ENCODE results near the gene PTPRD.

Gene PTPRD

DNA sequence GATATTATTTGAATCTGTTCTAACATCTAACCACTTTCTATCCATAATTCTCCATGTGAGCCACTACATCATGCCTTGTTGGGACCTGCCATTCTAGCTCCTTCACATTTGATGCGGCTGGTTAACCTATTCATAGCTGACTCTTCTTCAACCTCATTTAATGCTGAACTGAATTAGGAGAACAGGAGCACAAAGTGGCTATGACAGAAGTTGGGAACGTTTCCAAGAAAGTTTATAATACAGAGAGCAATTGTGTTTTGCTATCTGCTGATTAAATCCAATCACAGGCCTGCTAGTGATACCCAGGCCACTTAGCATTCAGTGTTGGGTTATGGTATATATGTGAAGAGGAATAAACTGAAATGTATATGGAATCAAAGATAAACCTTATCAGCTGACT is 440.3 kb downstream of the PTPRD start:
- DNase-seq (ENCODE audit: low spot score): no peak

DNA sequence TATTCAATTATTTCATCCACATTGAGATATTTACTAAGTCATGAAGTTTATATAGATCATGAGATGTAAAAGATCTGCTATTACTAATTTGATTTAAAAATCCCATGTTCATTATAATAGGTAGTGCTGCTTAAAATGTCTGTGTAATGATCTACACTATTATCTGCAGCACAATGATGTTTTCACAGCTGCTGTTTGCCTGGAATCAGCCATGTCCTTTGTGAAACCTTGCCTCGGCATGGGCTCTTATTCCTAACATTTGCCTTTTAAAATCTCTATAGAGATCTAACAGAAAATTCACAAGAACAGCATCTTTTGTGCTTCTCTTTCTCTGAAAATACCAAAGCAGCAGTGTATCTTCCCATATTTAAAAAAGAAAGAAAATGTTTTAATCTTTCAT is 444.6 kb downstream of the PTPRD start:
- no peak for DNase-seq (ENCODE audit: low spot score)

DNA sequence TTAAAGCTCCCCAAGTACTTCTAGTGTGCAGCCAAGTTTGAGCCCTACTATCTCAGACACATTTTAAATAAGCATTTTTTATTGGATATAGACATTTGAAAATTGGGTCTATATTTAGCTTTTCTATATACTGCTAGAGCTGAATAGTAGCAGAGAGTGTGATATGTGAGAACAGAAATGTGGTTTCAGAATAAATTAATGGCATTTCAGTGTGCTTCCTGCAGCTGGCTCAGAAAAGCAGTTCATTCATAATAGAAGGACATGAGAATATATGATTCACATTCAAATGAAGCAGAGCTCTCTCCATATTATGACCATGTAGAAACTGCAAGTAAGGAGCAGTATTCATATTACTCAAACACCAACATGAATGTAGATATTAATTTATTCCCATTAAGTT is 464.0 kb downstream of the PTPRD start:
- DNase-seq (ENCODE audit: low spot score): no peak

DNA sequence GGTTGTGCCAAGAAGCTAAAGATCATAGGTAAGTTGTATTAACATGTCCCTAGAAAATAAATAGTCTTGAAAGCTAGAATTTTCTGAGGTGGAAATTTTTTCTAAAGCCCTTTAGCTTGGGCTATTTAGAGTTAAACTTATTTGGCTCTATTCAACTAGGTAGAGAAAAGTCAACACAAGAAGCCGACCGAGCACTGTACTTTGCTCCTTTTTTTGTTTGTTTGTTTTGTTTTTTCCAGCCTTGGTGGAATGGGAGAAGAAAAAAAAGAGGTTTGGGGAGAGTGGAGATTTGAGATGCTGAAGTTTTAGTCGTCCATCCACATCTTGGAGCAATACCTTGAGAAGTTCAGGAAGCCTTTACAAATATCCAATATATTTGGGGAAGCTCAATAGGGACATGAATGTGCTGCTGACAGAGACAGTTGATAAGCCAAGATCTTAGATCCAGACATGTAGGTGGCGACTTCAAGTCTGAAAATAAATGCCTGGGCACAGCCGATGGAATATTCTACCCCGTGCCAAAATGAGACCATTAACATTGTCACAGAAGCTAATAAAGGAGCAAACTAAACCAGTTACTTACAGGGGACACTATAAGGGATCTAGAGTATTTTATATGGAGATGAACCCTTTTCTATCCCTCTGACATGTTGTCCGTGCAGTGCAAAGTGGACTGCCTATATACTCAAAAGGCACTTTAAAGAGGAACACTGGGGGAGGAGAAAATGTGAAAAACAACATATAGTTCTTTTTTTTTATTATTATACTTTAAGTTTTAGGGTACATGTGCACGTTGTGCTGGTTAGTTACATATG is 466.1 kb downstream of the PTPRD start:
- DNase-seq (ENCODE audit: low spot score): no peak

DNA sequence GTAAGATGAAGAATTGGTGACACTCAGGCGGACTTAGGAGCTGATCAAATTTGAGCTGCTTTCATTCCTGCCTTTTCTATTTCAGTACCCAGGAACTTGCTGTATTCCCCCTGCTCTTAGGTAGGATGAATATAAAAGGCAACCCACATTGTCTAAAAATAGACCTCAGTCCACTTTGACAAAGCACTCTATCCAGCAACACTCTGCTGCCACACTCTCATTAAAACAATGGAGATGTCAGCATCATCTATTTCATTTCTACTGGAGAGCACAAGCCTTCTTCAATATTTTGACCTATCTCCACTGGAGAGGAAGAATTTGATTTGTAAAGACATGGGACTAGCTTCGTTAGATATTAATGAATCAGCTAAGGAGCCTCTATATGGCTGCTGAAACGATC is 468.4 kb downstream of the PTPRD start:
- DNase-seq (ENCODE audit: low spot score): no peak

DNA sequence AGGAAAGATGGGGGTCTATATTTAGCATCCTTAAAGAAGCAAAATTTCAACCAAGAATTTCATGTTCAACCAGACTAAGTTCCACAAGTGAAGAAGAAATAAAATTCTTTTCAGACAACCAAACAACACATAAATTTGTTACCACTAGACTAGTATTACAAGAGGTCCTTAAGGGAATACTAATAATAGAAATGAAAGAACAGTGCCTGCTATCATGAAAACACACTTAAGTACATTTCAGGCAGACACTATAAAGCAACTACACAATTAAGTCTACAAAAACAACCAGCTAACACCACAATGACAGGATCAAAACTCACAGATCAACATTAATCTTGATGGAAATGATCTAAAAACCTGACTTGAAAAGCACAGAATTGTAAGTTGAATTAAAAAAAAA is 477.2 kb downstream of the PTPRD start:
- no peak for DNase-seq (ENCODE audit: low spot score)

DNA sequence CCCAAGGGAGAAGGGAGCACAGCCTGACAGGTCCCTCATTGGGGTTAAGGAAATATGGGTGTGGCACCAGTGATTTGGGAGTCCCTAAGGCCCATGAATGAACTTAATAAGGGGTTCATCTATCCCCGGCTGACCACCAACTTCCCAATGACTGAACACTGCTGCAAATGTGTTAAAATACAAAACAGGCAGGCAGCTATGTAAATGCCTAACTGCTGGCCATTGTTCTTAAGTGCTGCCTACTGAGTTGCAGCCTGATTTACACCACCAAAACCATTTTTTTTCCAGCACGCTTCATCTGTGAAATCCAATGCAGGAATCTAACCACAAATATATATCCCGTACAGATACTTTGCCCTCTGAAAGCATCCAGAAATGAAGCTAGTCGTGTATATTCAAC is 478.5 kb downstream of the PTPRD start:
- DNase-seq (ENCODE audit: low spot score): no peak

DNA sequence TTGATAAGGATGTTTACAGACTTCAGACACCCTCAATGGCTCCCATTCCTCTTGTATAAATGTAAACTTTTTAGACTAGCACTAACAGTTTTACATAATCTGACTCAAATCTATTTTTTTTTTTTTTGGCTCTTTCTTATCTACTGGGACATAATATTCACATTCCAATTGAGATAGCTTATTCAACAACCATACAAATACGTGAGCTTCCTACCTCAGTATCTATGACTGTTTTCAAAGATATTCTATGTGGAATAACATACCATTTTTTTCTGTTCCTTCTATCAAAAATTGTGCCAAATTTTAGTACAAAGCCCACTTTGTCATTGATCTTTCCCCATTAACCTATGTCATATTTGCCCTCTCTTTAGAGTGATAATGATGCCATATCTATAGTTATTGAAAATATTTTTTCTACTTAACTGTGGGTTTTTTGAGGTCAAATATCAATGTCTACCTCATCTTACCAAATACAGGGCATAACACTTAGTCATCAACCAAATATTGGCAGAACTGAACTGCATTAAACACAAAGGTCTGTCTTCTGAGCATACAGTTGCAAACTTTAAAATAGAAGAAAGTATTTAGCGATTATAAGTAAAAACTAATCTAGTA is 482.6 kb downstream of the PTPRD start:
- DNase-seq (ENCODE audit: low spot score): no peak

DNA sequence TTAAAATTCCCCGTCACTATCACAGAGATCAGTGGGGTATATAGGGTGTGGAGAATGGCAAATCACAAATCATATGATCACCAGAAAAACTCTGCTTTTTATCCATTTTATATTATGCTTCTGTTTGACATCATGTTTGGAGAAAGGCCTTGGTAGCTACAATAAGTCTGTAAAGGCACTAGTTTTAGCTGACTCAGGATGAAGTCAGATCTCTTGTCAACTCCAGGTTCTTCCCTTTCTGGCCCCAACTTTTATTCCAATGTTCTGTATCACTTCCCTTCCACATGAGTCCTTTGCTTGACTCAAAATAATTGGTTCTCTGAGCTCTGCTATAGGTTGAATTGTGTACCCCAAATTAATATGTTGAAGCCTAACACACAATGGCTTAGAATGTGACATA is 484.9 kb downstream of the PTPRD start:
- no peak for DNase-seq (ENCODE audit: low spot score)

DNA sequence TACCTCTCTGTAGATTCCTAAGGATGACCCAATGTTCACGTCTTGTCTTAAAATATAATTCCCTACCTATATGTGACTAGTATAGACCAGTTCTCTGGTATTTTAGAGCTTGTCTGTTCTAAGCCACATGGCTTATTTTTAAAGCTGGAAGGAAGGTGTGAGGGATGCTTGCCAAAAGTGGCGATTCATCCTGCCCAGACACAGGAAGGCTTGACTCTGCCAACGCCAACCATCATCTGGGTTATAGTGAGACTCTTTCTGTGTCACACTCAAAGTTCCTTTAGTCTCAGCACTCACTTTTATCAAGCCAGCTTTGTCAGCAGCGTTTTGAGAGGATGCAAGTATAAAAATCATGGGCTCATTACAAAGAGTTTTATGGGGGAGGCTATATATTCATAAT is 500.0 kb downstream of the PTPRD start:
- no peak for DNase-seq (ENCODE audit: low spot score)

DNA sequence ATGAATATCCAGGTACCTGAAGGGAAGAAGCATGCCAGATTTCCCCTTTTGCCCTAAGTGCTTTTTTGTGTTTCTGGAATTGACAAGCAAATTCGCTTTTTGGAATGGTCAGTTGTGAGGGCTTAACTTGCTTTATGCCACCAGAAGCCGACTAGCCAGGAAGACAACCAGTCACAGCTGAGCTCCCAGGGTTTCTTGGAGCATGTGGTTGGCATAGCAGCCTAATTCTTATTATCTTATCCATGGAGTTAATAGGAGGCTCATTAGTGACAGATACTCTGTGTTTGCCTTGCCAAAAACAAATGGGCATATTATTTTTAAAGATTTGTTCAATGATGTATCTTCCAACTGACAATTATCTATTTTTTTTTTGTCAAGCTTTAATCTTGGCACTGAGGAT is 500.7 kb downstream of the PTPRD start:
- DNase-seq (ENCODE audit: low spot score): no peak

DNA sequence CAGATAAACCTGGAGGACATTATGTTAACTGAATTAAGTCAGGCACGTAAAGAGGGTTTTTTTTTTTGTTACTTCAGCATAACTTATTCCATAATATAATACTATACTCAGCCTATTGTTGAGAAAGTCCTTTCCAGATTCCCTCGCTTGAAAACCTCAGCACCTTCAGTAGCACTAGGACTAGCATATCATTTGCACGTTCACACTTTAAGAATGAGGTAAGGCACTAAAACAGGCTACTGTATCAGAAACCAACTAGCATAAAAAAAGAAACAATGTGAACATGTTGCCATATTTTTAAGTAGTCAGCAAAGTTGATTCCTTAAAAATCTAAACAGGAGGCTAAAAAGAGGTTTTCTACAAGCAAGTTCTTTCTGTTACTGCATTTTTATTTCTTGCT is 504.0 kb downstream of the PTPRD start:
- DNase-seq (ENCODE audit: low spot score): no peak

DNA sequence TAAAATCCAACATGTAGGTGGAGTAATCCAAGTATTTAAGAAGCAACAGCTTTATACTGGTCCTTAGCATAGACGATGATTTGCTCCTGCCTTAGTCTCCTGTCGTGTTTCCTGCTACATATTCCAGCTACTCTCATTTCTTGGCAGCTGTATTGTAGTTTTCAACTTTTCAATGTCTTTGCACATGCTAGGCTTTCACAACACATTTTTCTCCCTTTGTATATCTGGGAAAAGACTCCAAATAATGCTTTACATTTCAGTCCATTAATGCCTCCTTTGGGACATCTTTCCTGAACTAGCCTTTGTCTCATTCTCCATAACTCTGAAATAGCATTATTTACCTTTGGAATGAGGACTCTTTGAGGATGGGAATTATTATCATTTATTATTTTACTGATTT is 508.0 kb downstream of the PTPRD start:
- no peak for DNase-seq (ENCODE audit: low spot score)

DNA sequence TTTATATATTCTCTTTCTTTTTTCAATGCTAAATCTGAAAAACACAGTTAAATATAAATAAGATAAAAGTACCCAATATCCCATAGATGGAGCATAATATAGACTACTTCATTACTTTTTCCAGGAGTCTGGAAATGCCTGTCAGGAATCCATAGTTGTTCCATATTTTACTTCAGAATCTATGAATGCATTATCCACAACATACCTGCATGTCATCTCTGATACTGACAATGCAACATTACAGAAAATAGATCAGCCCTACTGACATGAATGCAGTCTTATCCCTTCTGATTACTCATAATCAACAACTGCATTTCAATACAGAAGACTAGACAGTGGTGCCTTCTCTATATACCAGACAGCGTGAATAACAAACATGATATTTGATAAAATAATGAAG is 517.6 kb downstream of the PTPRD start:
- no peak for DNase-seq (ENCODE audit: low spot score)

DNA sequence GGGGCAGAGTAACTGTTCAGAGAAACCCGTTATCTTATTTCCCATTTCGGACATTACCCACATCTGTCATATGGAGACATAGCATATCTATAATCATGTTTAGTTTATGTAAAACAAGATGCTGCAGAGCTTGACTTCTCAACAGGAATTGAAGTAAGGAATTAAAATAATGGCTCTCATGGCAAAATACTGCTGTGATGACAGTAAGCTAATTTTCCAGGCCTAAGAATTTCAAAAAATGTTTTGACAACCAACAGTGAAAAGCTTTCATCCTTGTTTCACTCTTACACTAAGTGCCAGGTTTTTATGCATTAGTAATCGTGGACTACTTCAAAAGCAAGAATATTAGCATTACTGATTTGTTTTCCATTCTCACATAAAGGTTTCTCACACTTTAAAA is 518.2 kb downstream of the PTPRD start:
- no peak for DNase-seq (ENCODE audit: low spot score)

DNA sequence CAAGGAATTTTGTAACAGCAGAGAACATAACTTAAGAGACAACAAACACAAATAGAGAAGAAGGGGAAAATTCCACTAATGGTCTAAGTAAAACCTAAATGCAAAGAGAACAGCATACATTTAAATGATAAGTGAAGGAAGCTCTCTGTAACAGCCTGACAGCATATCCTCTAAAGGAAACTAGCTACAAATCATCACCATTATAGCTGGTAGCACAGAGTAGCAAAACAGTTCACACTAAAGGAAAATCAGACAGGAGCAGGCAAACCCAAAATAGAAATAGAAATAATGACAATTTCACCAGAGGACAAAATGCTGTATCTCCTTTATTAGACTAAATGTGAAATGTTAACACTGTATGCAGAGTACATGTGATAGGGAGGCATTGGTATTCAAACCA is 532.8 kb downstream of the PTPRD start:
- DNase-seq (ENCODE audit: low spot score): no peak

DNA sequence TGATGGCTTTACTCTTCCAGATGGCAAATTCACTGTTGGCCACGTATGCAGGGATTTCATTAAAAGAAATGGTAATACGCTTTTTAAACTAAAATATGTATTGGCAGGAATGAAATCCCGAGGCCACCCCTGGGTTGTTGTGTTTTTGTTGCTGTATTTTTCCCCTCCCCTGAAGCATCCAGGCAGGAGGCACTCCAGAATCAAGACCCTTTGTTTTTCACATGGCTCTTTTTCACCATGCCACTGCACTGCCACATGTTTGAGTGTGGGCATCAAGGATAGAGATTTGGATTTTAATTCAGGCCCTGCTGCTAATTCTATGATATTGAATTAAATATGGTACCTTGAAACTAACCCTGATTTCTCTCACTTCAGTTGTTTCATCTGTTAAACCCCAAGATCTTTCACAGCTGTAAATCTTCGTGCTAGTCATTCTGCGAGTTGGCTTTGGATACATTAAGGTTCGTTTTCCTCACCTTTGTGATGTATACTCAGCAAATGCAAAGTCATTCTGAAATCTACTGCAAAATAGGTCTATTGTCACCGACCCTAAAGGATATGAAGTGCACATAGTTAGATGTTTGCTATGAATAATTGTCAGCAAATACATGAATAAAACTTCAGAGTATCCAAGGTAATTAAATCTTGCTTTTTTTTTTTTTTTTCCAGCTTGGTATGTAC is 533.4 kb downstream of the PTPRD start:
- DNase-seq (ENCODE audit: low spot score): no peak

DNA sequence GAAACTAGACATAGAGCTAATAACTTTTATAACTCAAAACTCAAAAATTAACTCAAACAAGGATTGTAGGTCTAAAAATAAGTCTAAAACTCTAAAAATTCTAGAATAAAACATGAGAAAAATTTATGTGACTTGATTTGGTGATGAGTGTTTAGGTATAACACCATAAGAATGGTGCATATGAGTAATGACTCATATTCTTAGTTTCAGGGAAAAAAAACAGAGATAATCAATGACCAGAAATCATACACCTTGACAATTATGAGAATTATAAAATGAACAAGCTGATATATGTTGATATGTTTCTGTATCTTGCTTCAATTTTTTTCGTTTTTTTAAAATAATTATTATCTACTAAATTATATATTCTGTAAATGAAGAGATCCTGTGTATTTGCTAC is 541.2 kb downstream of the PTPRD start:
- no peak for DNase-seq (ENCODE audit: low spot score)

DNA sequence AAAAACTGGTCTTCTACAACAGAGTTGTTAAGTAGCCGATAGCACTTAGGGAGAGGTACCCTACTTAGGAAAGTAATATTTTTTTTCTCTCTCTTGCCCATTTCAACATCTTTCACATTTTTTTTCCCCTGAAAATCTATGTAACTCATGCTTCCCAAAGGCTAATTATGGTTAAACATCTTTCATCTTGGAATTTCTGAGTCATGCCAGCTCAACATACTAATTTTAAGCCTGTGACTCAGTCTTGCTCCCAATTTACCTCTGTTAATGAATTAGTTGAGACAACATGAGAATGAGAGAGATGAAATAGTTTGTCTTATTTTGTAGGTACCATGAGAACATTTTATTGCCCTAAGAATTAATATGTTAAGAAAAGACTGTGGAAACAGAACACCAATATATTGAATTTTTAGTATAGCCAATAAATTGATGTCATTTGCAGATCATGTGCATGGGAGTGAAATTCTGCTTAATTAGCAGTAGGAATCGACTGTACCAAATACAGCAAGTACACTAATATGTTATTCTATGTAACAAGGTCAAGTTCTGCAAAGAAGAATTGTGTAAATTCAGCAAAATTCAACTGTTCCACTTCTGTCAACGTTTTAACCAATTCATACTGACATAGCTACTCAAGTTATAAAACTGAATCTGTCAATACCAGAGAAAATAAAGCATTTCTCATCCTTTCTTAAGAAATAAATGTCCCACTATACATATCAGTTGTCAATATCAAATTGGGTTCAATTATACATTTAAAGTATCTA is 550.0 kb downstream of the PTPRD start:
- no peak for DNase-seq (ENCODE audit: low spot score)

DNA sequence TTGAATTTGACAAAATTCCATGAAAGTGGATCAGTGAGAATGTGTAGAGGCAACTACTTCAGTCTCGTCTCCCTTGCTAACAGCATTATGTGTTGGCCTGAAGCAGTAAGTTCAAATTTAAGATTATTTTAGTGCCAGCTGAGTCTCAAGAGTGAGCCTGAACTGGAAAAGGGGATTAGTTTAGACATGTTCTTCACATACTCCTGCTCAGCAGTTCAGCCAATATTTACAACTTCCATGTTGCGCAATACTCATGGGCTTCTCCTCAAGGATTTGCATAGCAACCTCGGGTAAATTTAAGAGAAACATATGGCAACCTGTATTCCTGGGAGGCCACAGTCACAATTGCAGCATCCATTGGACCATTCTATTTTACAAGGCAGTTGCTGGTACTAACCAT is 553.8 kb downstream of the PTPRD start:
- no peak for DNase-seq (ENCODE audit: low spot score)

DNA sequence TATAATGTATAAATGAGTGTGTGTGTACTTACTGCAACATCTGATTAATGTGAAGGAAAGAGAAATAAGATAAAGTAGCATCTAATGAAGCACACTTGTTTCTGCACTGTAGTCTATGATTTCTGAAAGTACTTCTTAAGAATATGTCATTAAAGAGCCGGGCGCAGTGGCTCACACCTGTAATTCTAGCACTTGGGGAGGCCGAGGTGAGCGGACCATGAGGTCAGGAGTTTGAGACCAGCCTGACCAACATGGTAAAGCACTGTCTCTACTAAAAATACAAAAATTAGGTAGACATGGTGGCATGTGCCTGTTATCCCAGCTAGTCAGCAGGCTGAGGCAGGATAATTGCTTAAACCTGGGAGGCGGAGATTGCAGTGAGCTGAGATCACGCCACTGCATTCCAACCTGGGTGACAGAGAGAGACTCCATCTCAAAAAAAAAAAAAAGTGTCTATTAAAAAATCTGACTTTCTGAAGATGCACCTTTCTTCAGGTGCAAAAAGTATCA is 556.9 kb downstream of the PTPRD start:
- DNase-seq (ENCODE audit: low spot score): no peak

DNA sequence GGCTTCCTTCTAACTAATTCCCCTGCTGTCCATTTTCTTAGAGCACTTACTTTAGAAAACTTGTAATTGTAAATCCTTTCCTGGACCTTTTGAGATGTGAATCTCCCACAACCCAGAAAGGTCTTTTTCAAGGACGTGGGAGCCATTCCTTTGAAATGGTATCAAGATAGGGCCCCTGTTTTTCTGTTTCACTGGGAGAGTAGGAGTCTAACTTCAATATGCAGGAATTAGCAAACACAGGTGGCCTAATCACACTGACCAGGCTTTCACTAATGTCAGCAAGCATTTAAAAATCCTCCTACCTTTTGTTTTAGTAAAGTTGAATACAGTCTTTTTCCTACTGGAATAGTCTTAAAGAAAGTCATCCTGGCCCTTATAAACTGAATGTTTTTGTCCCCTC is 558.3 kb downstream of the PTPRD start:
- no peak for DNase-seq (ENCODE audit: low spot score)

DNA sequence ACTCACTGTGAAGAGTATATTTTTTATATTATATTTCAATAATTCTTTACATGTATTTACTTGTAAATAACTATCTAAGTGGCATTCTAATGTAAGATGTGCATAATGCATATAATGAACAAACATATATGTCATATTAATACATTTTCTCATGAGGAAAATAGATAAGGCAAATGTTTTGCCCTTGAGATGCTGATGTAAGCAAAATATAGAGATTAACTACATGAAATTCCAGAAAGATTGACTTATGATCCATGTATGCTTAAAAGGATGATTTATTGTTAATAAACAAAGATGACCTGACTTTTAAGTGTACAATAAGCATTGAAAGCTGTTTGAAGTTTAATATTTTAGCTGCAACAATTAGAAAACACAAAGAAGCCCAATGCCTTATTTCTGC is 559.9 kb downstream of the PTPRD start:
- no peak for DNase-seq (ENCODE audit: low spot score)
